ENCODE measurements around the gene DTNA. TPM values are rescaled to one million over a fixed set of nuclear protein-coding genes. Genes with fewer than 3 reads are reported as not detected.
A peak's percentile ranks its signal among the peaks of the same experiment; 100 is the strongest.

The DTNA gene
- total and polyA plus RNA-seq, 2 of the 8 experiments (the other 6 are each of a cell fraction or from before 2014, with no cell fraction given) = 30.2 to 32.7 TPM

GRCh38 chr18:34695310-34695709 is 14.8 kb upstream of the DTNA start:
- Histone ChIP-seq H4K8ac (ENCODE audit: extremely low read depth, insufficient read depth, low read length) (no peak overlapping the region), H2BK12ac (ENCODE audit: low read depth, low read length) (no peak overlapping the region), H3K14ac (ENCODE audit: insufficient read length) (no peak overlapping the region), H3K27me3 (replicated peaks in 1 of 4; ENCODE audit: control insufficient read depth in 3 of 4, extremely low read depth in 1 of 4, insufficient read depth in 3 of 4, low read length in 3 of 4) (no peaks in the 10 kb centered on the region), H4K5ac (ENCODE audit: insufficient read length, low read depth, low read length) (no peak overlapping the region), H3K4me3 (ENCODE audit: extremely low read depth in 1 of 4, insufficient read depth in 2 of 4, low read depth in 3 of 4, low read length in 4 of 4) (no peak overlapping the region), H3K4ac (replicated peaks; ENCODE audit: insufficient read length, low read depth, low read length) (no peak overlapping the region), H3K18ac (ENCODE audit: extremely low read depth, low read length) (no peak overlapping the region), H2AK5ac (ENCODE audit: low read depth, low read length) (no peak overlapping the region), H3K4me1 (replicated peaks in 1 of 4; ENCODE audit: control insufficient read depth in 3 of 4, insufficient read depth in 4 of 4, low read length in 3 of 4) (peaks cover 0 to 9% (median 2%) of the 10 kb centered on the region in 4 experiments; a peak in 3 of 7 replicates), H3K9ac (replicated peaks in 1 of 4; ENCODE audit: extremely low read depth in 1 of 4, low read depth in 3 of 4, low read length in 3 of 4) (no peak overlapping the region), H2BK20ac (ENCODE audit: low read length) (no peak overlapping the region), H3K79me2 (ENCODE audit: control insufficient read depth in 1 of 2, insufficient read depth in 2 of 2, low read length in 2 of 2) (no peaks in the 10 kb centered on the region), H2BK120ac (replicated peaks; ENCODE audit: low read depth, low read length) (no peak overlapping the region), H3K9me3 (ENCODE audit: insufficient read depth in 2 of 2, low read depth in 1 of 2, low read length in 1 of 2) (no peaks in the 10 kb centered on the region), H4K20me1 (replicated peaks in 1 of 2; ENCODE audit: control insufficient read depth in 1 of 2, insufficient read depth in 2 of 2, low read length in 2 of 2) (no peaks in the 10 kb centered on the region), H2AFZ (ENCODE audit: low read length) (no peak overlapping the region), H2BK15ac (ENCODE audit: low read length) (no peak overlapping the region), H3K23me2 (ENCODE audit: low read depth, low read length) (no peaks in the 10 kb centered on the region; the same call in 1 of the 2 replicates), H3K27ac (ENCODE audit: low read depth, low read length) (0 out of 2 replicates have a peak overlapping the region, but pooled peaks have one; percentile 22), H3K36me3 (ENCODE audit: control insufficient read depth in 2 of 4, insufficient read depth in 4 of 4, low read length in 3 of 4) (no peaks in the 10 kb centered on the region; a peak in 1 of 8 replicates), H3K56ac (replicated peaks; ENCODE audit: insufficient read length, low read depth, low read length) (no peak overlapping the region), H3K4me2 (ENCODE audit: insufficient read depth in 1 of 2, low read depth in 2 of 2, low read length in 2 of 2) (no peak overlapping the region), H3K23ac (ENCODE audit: insufficient read length) (no peak overlapping the region), H3K79me1 (ENCODE audit: low read depth, low read length) (no peaks in the 10 kb centered on the region), H4K91ac (replicated peaks; ENCODE audit: insufficient read length, low read length) (no peak overlapping the region), H2BK5ac (ENCODE audit: low read depth, low read length) (no peak overlapping the region)
- DNase-seq (ENCODE audit: low read depth in 1 of 2, low spot score in 2 of 2) = no peak
- ChIA-PET CTCF (ENCODE audit: partially characterized antibody) (interaction anchor here (0.6 to 5.5 kb wide), 5 partner anchors 8 to 73 kb away, joined by 3 to 31 read pairs (median 3); partner anchors contain the start of gene DTNA), POLR2A (ENCODE audit: partially characterized antibody) (no interaction called here)
- FAIRE-seq = no peak
- 88% methylated on average over 5 of the region's 5 CpGs; no CpG with 5 or more reads in 1 of the 2 experiments for WGBS, 2 experiments (ENCODE audit: extremely low coverage in 1 of 2, insufficient coverage in 1 of 2, insufficient read length in 1 of 2, insufficient replicate concordance in 2 of 2, low coverage in 1 of 2, low lambda C conversion rate in 2 of 2, missing lambda C conversion rate in 1 of 2)
- TF ChIP-seq TAF7 (optimal IDR thresholded peaks at IDR 0.05; ENCODE audit: borderline replicate concordance, low read depth, low read length) = no peak
- no peak for TF ChIP-seq KDM1A (IDR thresholded peaks at IDR 0.05; ENCODE audit: borderline replicate concordance, low read length)
- TF ChIP-seq E2F6 (IDR thresholded peaks at IDR 0.05) = no peak
- TF ChIP-seq FOSL1 (IDR thresholded peaks at IDR 0.05; ENCODE audit: insufficient read depth, low read depth, low read length) = no peak
- TF ChIP-seq CREB1 (IDR thresholded peaks at IDR 0.05) = no peak
- no peak for TF ChIP-seq SIX5 (IDR thresholded peaks at IDR 0.05; ENCODE audit: low read depth, low read length)
- no peak for TF ChIP-seq ASH2L (IDR thresholded peaks at IDR 0.05; ENCODE audit: low read length)
- TF ChIP-seq TAF1 (IDR thresholded peaks at IDR 0.05; ENCODE audit: low read depth, low read length) = no peak
- no peak for TF ChIP-seq HDAC6 (IDR thresholded peaks at IDR 0.05; ENCODE audit: low read depth, low read length)
